KMS-11 (cell line): ENCODE measurements around the gene ANKRD45.

Experiments used
- H2AFZ ChIP-seq: fragments of 200-600 bp; sonication (generic); 2 replicates; pipeline ENCODE4 v1.6.1; 2016; ENCODE audit warnings: antibody characterized with exemption, mixed run types, low read depth
- H3K27ac ChIP-seq: fragments of 200-600 bp; sonication (generic); 2 replicates; pipeline ENCODE4 v1.6.1; 2016; ENCODE audit warnings: mild to moderate bottlenecking, mixed run types
- H3K27me3 ChIP-seq: fragments of 200-600 bp; sonication (generic); 2 replicates; pipeline ENCODE4 v1.6.1; 2017; ENCODE audit warnings: mild to moderate bottlenecking, low read depth, mixed run types, moderate library complexity; ENCODE audit not compliant: insufficient read depth
- H3K36me3 ChIP-seq: fragments of 200-600 bp; sonication (generic); 2 replicates; pipeline ENCODE4 v1.6.1; 2017; ENCODE audit warnings: mild to moderate bottlenecking, mixed run types; ENCODE audit not compliant: insufficient read depth
- H3K4me1 ChIP-seq: fragments of 200-600 bp; sonication (generic); 2 replicates; pipeline ENCODE4 v1.6.1; 2016; ENCODE audit warnings: mild to moderate bottlenecking, low read depth, mixed run types; ENCODE audit not compliant: poor library complexity, severe bottlenecking
- H3K4me2 ChIP-seq: fragments of 200-600 bp; sonication (generic); 2 replicates; pipeline ENCODE4 v1.7.0; 2016; ENCODE audit warnings: mild to moderate bottlenecking, mixed run types
- H3K4me3 ChIP-seq: fragments of 200-600 bp; sonication (generic); IDR thresholded peaks from 2 replicates; pipeline ENCODE4 v1.6.1; 2017; ENCODE audit warnings: low read depth, low read length, mixed read lengths; ENCODE audit not compliant: insufficient read depth
- H3K79me2 ChIP-seq: fragments of 200-600 bp; sonication (generic); 2 replicates; pipeline ENCODE4 v1.6.1; 2016; ENCODE audit warnings: low read depth, mixed run types; ENCODE audit not compliant: insufficient read depth
- H3K9ac ChIP-seq: fragments of 200-600 bp; sonication (generic); 2 replicates; pipeline ENCODE4 v1.6.1; 2016; ENCODE audit warnings: mild to moderate bottlenecking, mixed run types
- H4K20me1 ChIP-seq: fragments of 200-600 bp; sonication (generic); 2 replicates; pipeline ENCODE4 v1.6.1; 2016; ENCODE audit warnings: mild to moderate bottlenecking, mixed run types; ENCODE audit not compliant: insufficient read depth
- CTCF ChIP-seq: fragments of 200-600 bp; sonication (generic); conservative IDR thresholded peaks from 2 replicates; pipeline ENCODE4 v1.6.1; 2017; ENCODE audit warnings: low read depth, mild to moderate bottlenecking, antibody characterized with exemption, low read length, moderate library complexity, mixed read lengths

The ANKRD45 gene

GRCh38 chr1:173580658-173581057, 89.0 kb downstream of the ANKRD45 start:
- Histone ChIP-seq H3K4me2 (no peak overlapping the region), H3K9ac (no peak overlapping the region), H3K27me3 (no peaks in the 10 kb centered on the region), H2AFZ (no peak overlapping the region), H3K4me3 (no peak overlapping the region), H3K79me2 (no peaks in the 10 kb centered on the region), H3K36me3 (no peaks in the 10 kb centered on the region), H4K20me1 (no peaks in the 10 kb centered on the region), H3K27ac (no peak overlapping the region), H3K4me1 (no peaks in the 10 kb centered on the region)
- no peak for TF ChIP-seq CTCF

- H3K4me1 ChIP-seq, result no peaks in the 10 kb centered on the region
- H3K79me2 ChIP-seq, result no peaks in the 10 kb centered on the region
- H3K36me3 ChIP-seq, result no peaks in the 10 kb centered on the region
- no peaks in the 10 kb centered on the region for H4K20me1 ChIP-seq
- no peak overlapping the region for H3K9ac ChIP-seq
- no peak overlapping the region for H3K4me2 ChIP-seq
- H3K27me3 ChIP-seq, result no peaks in the 10 kb centered on the region
- no peak for TF ChIP-seq CTCF
- H3K4me3 ChIP-seq, result no peak overlapping the region
- no peak overlapping the region for H2AFZ ChIP-seq
- no peak overlapping the region for H3K27ac ChIP-seq
These were observed 89.6 kb downstream of the ANKRD45 start for GRCh38 chr1:173580071-173580470.

GRCh38 chr1:173573596-173573995, 96.1 kb downstream of the ANKRD45 start:
- Histone ChIP-seq H4K20me1 (no peaks in the 10 kb centered on the region), H3K4me1 (peaks cover 30% of the 10 kb centered on the region), H2AFZ (no peak overlapping the region), H3K27me3 (no peaks in the 10 kb centered on the region), H3K4me2 (no peak overlapping the region), H3K36me3 (no peaks in the 10 kb centered on the region), H3K9ac (no peak overlapping the region), H3K4me3 (no peak overlapping the region), H3K27ac (no peak overlapping the region), H3K79me2 (no peaks in the 10 kb centered on the region)
- no peak for TF ChIP-seq CTCF

- Histone ChIP-seq H3K36me3 (no peaks in the 10 kb centered on the region), H3K4me1 (peaks cover 30% of the 10 kb centered on the region), H3K9ac (no peak overlapping the region), H3K27me3 (no peaks in the 10 kb centered on the region), H2AFZ (no peak overlapping the region), H4K20me1 (no peaks in the 10 kb centered on the region), H3K4me2 (no peak overlapping the region), H3K4me3 (no peak overlapping the region), H3K27ac (no peak overlapping the region), H3K79me2 (no peaks in the 10 kb centered on the region)
- no peak for TF ChIP-seq CTCF
These were observed 97.3 kb downstream of the ANKRD45 start for GRCh38 chr1:173572201-173572873.
